HG02763 (cell line): Measurements from ENCODE around the gene P2RX1.

Source experiments
- ATAC-seq: cut with Tn5 transposase; IDR thresholded peaks from one replicate; pipeline ENCODE4 v1.9.1; 2021; ENCODE audit warnings: mild to moderate bottlenecking, moderate library complexity; ENCODE audit not compliant: unreplicated experiment

P2RX1 gene

GRCh38 chr17:3925684-3926485 lies 9.6 kb upstream of the P2RX1 start:
- ATAC-seq = no peak

DNA sequence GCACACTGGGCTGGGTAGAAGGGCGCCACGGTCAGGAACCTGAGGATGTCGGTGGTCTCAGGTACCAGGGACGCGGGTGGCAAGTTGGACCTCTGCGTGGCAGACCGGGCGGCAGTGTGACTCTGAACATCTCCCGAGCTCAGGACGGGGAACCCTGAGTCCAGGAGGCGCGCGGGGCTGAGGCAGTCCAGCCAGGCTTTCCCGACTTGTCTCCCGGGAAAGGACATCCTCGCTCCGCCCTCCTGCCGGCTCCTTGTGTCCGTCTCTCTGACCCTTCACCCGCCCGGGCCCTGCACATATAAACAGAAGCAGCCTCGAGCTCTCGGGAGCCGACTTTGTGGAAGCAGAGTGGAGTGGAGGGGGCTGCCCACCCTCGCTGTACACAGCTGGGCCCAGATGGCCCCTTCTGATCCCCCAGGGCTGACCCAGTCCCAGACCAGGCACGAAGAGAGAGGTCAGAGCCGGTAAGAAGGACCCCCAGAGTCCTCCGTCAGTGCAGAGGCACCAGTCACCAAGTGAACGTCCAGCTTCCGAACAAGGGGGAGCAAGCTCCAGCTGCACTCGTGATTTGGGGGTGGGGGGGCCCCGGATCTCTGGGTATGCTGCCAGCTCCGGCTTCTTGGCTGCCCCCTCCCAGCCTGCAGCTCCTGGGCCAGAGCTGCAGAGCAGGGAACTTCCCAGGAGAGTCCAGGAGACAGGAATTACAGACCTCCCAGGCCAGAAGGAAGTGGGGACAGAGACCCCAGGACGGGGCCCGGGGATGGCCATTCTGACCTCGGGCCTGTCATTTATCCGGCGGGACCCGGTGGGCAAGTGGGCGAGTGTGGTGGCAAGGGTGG lies 8.5 kb upstream of the P2RX1 start:
- ATAC-seq = no peak

GRCh38 chr17:3923466-3924190 lies 7.4 kb upstream of the P2RX1 start:
- no peak for ATAC-seq

GRCh38 chr17:3922765-3923164 lies 6.5 kb upstream of the P2RX1 start:
- no peak for ATAC-seq

GRCh38 chr17:3921502-3922319 lies 5.4 kb upstream of the P2RX1 start:
- no peak for ATAC-seq

DNA sequence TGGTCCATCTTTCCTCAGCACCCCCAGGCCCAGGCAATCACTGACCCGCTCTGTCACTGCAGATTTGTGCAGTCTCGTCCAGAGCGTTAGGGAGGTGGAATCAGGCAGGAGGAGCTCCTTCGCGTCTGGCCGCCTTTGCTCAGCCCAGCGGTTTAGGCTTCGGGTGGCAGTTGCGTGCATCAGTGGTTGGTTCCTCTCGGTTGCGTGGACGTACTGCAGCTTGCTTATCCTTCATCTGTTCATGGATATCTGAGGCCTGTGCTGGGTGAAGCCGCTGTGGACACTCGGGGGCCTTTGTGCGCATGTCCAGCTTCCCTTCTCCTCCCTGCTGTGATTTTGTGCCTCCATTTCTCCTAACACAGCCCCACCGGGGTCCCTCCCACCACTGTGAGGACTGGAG lies 4.7 kb upstream of the P2RX1 start:
- no peak for ATAC-seq

DNA sequence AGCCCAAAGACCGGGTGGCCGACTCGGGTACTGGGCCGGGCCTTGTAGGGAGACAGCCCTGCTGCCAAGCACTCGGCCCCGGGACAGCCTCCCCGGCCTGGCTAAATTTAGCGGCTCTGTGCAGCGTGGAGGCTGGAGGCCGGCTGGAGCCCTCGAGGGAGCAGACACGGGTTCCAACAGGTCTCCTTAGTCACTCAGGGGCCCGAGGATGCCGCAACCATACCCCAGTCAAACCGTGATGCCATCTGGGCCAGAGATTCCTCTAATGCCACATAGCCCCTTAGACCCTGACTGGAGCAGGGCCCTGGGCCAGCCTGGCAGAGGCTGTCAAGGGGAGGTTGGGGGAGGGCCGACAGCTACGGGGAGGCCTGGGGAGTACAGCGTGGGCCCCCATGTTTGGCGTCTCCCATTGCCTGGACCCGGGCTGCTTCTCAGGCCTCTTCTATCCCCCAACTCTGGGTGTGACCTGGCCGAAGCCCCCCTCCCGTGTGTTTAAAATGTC lies 2.9 kb upstream of the P2RX1 start:
- ATAC-seq = no peak

DNA sequence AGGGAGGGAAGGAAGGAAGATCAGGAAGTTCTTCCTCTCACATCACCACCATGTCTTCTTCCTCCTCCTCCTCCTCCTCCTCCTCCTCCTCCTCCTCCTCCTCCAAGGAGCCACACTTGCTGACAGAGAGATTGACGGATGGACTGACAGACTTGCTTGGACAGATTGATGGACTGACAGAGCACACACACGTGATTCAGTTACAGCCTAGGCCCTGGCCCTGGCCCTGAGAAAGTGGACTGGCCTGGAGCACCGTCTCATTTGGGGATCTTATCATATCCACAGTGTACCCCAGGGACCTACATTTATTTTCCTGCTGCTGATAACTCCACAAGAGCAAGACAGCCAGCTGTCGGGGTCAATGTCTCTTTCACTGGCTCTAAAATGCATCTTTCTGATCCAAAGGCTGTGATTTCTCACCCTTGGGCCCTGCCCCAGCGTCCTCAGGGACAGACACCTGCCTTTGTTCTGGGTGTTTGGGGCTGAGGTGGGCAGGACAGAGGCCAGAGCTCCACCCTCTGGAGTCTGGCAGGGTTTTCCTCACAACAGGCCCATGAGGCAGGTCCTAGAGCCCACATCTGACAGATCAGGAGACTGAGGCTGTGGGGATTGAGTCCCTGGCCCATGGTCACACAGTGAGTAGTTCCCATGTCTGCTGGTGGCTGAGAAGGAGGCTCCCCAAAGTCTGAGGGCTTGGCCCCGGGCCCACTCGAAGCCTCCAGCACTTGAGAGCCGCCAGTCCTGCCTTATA lies 2.3 kb upstream of the P2RX1 start:
- ATAC-seq = no peak

GRCh38 chr17:3917391-3917931 lies 1.2 kb upstream of the P2RX1 start:
- ATAC-seq = no peak

- ATAC-seq = no peak
Measured at GRCh38 chr17:3916825-3917224, 560 bp upstream of the P2RX1 start.

DNA sequence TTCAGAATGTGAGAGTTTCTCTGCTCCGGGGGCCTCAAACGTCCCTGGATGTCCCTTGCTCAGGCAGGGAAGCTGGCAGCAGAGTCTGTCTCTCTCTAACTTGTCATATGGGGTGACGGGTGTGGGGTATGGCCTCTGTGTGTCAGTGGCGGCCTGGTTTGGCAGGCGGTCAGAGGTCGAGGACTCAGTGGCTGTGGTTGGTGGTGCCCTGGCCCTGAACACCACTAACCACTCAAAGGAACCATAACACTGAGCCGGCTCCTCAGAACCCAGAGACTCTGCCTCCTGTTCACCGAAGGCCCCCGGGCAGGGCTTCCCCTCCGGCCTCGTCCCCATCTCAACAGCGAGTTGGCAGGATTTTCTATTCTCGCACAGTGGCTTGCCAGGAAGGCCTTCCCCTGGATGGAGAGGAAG lies 677 bp downstream of the P2RX1 start:
- no peak for ATAC-seq

DNA sequence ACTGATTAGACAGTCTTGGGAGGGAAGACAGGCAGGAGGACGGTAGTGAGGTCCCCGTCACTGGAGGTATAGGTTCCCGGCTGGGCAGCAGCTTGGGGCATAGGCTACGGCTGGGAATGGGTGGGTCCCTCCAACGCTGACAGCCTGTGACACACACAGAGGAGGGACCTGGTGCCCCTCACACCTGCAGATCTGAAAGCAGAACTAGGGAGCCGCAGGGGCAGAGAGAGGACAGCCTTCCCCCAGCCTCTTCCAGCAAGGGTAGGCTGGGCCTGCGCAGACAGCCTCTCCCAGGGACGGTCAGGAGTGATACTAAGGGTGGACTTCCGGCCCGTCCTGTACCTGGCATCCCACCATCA lies 2.0 kb downstream of the P2RX1 start:
- no peak for ATAC-seq

DNA sequence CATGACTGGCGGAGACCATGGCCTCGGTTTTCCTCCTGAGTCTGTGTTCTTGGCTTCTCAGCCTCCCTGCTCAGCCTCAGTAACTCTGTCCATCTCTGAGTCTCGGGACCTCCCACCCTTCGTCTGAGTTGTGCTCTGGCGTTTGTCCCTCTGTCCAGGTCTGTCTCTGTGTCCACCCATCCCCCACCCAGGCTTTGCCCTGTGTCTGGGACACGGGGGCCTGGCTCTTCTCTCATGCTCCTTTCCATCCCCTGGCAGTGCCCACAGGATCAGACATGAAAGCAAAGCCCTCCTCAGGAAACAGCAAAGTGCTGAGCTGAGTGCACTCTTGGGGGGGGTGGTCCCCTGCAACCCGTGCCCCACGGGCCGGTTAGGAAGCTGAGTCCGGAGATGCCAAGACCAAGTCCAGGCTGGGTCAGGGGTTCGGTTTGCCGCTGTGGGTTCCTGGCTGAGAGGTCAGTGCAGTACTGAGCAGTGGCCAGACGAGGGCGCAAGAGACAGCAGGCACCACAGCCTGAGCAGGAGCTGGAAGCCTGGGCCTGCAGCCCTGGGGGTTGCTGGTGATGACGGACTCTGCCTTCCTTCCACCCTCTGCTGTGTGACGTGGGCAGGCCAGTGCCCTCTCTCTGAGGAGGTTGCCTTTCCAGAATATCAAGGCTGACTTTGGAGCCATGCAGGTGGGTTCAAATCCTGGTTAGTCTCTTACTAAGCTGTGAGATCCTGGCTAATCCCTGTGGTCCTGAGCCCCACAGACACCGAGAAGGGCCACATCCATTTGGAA lies 2.5 kb downstream of the P2RX1 start:
- peak; percentile 46 for ATAC-seq

DNA sequence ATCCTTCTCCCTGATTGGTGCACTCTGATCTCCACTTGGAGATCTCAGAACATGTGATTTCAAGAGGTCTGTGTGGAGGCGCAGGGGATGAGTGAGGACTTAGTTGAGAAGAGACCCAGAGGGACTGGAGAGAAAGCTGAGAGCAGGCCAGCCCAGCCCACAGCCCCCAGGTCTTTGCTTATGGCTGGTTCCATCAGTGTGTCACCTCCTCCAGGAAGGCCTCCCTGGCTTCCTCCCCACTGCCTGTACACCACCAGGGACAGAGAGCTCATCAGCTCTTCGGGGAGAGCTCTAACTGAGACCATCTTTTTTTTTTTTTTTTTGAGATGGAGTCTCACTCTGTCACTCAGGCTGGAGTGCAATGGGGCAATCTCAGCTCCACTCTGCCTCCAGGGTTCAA lies 3.4 kb downstream of the P2RX1 start:
- no peak for ATAC-seq

DNA sequence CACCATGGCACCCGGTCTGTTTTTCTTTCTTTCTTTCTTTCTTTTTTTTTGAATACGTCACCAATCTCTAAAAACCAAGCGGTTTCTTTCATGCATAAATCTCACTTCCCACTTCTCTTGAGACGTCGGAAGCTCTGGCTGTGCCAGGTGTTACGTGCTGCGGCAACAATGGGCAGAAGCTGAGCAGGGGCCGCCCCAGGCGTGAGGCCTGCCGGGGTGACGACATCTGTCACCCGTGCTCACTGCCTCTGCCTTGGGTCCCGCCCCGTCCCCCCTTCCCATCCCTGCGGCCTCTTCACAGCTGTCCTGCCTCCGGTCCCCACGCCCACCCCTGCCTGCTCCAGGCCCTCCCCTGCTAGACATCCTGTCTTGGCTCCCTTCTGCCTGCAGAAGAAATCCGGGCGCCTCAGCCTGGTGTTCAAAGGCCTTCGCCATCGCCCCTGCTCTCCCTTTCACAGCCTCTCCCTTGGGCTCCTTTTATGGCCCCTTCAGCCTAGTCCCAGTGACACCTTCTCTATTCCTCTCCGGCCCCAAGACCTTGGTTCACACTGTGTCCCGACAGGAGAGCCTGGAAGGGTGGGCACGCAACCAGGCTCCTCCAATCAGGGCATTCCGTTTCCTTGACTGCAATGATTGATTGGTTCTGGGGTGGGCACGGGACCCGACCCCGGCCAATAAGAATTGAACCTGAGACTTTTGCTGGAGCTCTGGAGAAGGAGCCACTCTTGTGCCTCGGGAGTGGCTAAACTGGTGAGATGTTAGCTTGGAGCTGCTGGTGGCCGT lies 4.8 kb downstream of the P2RX1 start:
- peak; percentile 68 for ATAC-seq

GRCh38 chr17:3910420-3911270 lies 5.6 kb downstream of the P2RX1 start:
- no peak for ATAC-seq

- ATAC-seq = no peak
Measured at GRCh38 chr17:3909257-3909656, 7.0 kb downstream of the P2RX1 start.
